ENCODE results near the gene IMP4. TPM values are rescaled to one million over a fixed set of nuclear protein-coding genes. Genes with fewer than 3 reads are reported as not detected.

The IMP4 gene
- total RNA-seq, 4 donors from 2014 or later, result 69.2 to 112 (median 91.2) TPM

DNA sequence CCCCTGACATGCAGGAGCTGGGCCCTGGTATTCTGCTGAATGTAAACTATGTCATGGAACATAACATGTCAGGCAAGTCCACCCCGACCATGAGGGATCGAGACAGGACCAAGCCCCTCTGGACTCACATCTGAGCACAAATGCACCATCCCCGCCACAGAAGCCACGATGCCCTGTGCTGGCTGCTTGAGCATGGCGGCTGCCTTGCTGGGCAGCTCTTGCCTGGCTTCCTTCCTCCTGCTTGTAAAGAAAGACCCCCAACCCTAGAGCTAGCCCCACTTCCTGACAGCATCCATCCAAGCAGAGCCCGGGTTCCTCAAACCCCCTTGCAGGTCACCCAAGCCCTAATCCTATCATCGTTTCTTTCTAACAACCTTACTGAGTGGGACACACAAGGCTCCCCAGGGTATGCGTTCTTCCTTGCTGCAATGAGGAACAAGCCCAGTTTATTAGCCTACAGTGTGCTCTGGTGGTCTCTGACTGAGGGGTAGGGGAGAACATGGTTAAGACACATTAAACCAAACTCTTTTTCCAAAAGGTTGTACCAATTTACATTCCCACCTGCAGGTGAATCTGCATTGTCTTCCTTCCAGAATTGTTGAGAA, 39.7 kb downstream of the IMP4 start:
- peaks cover 0 to 14% (median 0%) of the 10 kb centered on the region in 3 donors for H3K36me3 ChIP-seq
- WGBS, 2 donors, result 88% methylated on average over 3 to 8 of the region's 8 CpGs
- intact Hi-C loops (cut with DNase I), result no loop called here
- H3K9me3 ChIP-seq, result no peaks in the 10 kb centered on the region
- H3K27me3 ChIP-seq, result no peaks in the 10 kb centered on the region
- H3K4me3 ChIP-seq, result no peak overlapping the region
- no peak for DNase-seq
- peaks cover 0 to 13% (median 0%) of the 10 kb centered on the region in 3 donors for H3K4me1 ChIP-seq
- no peak for TF ChIP-seq POLR2A (IDR thresholded peaks at IDR 0.05)
- TF ChIP-seq, protein P1, sequence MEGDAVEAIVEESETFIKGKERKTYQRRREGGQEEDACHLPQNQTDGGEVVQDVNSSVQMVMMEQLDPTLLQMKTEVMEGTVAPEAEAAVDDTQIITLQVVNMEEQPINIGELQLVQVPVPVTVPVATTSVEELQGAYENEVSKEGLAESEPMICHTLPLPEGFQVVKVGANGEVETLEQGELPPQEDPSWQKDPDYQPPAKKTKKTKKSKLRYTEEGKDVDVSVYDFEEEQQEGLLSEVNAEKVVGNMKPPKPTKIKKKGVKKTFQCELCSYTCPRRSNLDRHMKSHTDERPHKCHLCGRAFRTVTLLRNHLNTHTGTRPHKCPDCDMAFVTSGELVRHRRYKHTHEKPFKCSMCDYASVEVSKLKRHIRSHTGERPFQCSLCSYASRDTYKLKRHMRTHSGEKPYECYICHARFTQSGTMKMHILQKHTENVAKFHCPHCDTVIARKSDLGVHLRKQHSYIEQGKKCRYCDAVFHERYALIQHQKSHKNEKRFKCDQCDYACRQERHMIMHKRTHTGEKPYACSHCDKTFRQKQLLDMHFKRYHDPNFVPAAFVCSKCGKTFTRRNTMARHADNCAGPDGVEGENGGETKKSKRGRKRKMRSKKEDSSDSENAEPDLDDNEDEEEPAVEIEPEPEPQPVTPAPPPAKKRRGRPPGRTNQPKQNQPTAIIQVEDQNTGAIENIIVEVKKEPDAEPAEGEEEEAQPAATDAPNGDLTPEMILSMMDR (IDR thresholded peaks at IDR 0.05), result no peak
- H3K27ac ChIP-seq, result no peak overlapping the region

DNA sequence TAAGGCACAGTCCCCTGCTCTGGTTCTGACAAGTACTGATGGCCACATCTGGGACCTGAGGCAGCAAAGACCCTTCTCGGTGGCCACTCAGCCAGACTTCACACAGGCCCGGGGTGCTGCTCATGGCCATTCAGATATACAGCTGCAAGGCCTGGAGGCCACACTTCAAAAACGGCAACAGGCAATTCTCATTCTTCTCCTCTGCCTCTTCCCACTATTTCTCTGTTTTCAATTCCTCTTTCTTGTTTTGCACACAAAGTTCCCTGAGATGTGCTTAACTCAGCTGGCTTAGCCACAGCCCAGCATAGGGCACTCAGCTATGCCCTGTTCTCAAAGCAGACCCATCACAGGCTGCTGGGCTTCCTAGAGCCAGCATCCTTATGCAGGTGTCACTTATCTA, 43.0 kb downstream of the IMP4 start:
- Histone ChIP-seq H3K36me3 (peaks cover 0 to 14% (median 0%) of the 10 kb centered on the region in 3 donors), H3K4me3 (no peak overlapping the region), H3K27me3 (no peaks in the 10 kb centered on the region), H3K27ac (peak overlapping the region in 1 of 4 donors; percentile 67), H3K4me1 (peaks cover 3 to 28% (median 5%) of the 10 kb centered on the region in 3 donors), H3K9me3 (no peaks in the 10 kb centered on the region)
- 83 to 88% methylated on average over 3 of the region's 3 CpGs for WGBS, 2 donors
- no peak for DNase-seq
- intact Hi-C loops (cut with DNase I), result no loop called here
- TF ChIP-seq POLR2A (IDR thresholded peaks at IDR 0.05), result no peak
- TF ChIP-seq, protein P1 (IDR thresholded peaks at IDR 0.05), result no peak

- Histone ChIP-seq H3K27me3 (no peaks in the 10 kb centered on the region), H3K27ac (peak overlapping the region in 3 of 4 donors; percentile 31 to 60 (median 54)), H3K4me1 (peaks cover 8 to 37% (median 12%) of the 10 kb centered on the region in 3 donors), H3K4me3 (no peak overlapping the region), H3K9me3 (no peaks in the 10 kb centered on the region), H3K36me3 (peaks cover 0 to 6% (median 0%) of the 10 kb centered on the region in 3 donors)
- intact Hi-C loops (cut with DNase I), result no loop called here
- 38 to 44% methylated on average over 4 of the region's 4 CpGs for WGBS, 2 donors
- TF ChIP-seq, protein P1 (IDR thresholded peaks at IDR 0.05), result no peak
- no peak for TF ChIP-seq POLR2A (IDR thresholded peaks at IDR 0.05)
- DNase-seq, result no peak
Measured at GRCh38 chr2:130387071-130387400, 44.3 kb downstream of the IMP4 start.

GRCh38 chr2:130387804-130388203, 45.1 kb downstream of the IMP4 start:
- Histone ChIP-seq H3K4me1 (peaks cover 11 to 41% (median 14%) of the 10 kb centered on the region in 3 donors), H3K27me3 (no peaks in the 10 kb centered on the region), H3K9me3 (no peaks in the 10 kb centered on the region), H3K36me3 (no peaks in the 10 kb centered on the region), H3K4me3 (no peak overlapping the region), H3K27ac (peak overlapping the region in 3 of 4 donors; percentile 45 to 60 (median 47))
- no peak for TF ChIP-seq POLR2A (IDR thresholded peaks at IDR 0.05)
- TF ChIP-seq, protein P1 (IDR thresholded peaks at IDR 0.05), result no peak
- 50 to 80% methylated on average over 2 to 4 of the region's 4 CpGs for WGBS, 2 donors
- intact Hi-C loops (cut with DNase I), result no loop called here
- DNase-seq, result no peak

GRCh38 chr2:130388221-130388907, 45.7 kb downstream of the IMP4 start:
- intact Hi-C loops (cut with DNase I), result no loop called here
- no peak overlapping the region for H3K4me3 ChIP-seq
- H3K27ac ChIP-seq, result peak overlapping the region in 2 of 4 donors; percentile 47 to 60
- H3K4me1 ChIP-seq, result peaks cover 11 to 41% (median 14%) of the 10 kb centered on the region in 3 donors
- no peak for TF ChIP-seq POLR2A (IDR thresholded peaks at IDR 0.05)
- TF ChIP-seq, protein P1 (IDR thresholded peaks at IDR 0.05), result no peak
- H3K36me3 ChIP-seq, result no peaks in the 10 kb centered on the region
- WGBS, 2 donors, result 76 to 80% methylated on average over 8 of the region's 8 CpGs
- H3K27me3 ChIP-seq, result no peaks in the 10 kb centered on the region
- H3K9me3 ChIP-seq, result no peaks in the 10 kb centered on the region
- no peak for DNase-seq
